GM18867 (cell line): ENCODE results near the gene TBX6.

Experiments
- ATAC-seq: cut with Tn5 transposase; IDR thresholded peaks from one replicate; pipeline ENCODE4 v1.9.1; 2021; ENCODE audit warnings: mild to moderate bottlenecking, moderate library complexity; ENCODE audit not compliant: unreplicated experiment

Gene TBX6

GRCh38 chr16:30114411-30114810 is 22.7 kb upstream of the TBX6 start:
- no peak for ATAC-seq

GRCh38 chr16:30113711-30114333 is 22.1 kb upstream of the TBX6 start:
- ATAC-seq = no peak

GRCh38 chr16:30113031-30113710 is 21.4 kb upstream of the TBX6 start, which contains the start of gene GDPD3:
GDPD3 (minus strand) TSS chr16:30113537; CDS start chr16:30113478, 59 bp downstream.
- no peak for ATAC-seq

- no peak for ATAC-seq
These were observed 20.7 kb upstream of the TBX6 start for GRCh38 chr16:30112197-30113030.

- ATAC-seq = no peak
These were observed 18.9 kb upstream of the TBX6 start for GRCh38 chr16:30110661-30111060.

- ATAC-seq = no peak
These were observed 16.5 kb upstream of the TBX6 start for GRCh38 chr16:30108059-30108850.

GRCh38 chr16:30104492-30104891 is 12.8 kb upstream of the TBX6 start:
- ATAC-seq = no peak

- no peak for ATAC-seq
These were observed 12.4 kb upstream of the TBX6 start for GRCh38 chr16:30104090-30104489.

- no peak for ATAC-seq
These were observed 5.3 kb upstream of the TBX6 start for GRCh38 chr16:30096862-30097563.

GRCh38 chr16:30096105-30096861 is 4.6 kb upstream of the TBX6 start, which contains the start of gene YPEL3:
YPEL3 (minus strand) TSS chr16:30096213; CDS start chr16:30095482, 731 bp downstream.
- ATAC-seq = peak; percentile 59

GRCh38 chr16:30095166-30096078 is 3.7 kb upstream of the TBX6 start:
- ATAC-seq = peak; percentile 1

- ATAC-seq = no peak
These were observed 2.9 kb upstream of the TBX6 start for GRCh38 chr16:30094541-30095165.

GRCh38 chr16:30092373-30093010 is 768 bp upstream of the TBX6 start:
- ATAC-seq = peak; percentile 39

- ATAC-seq = no peak
These were observed 953 bp downstream of the TBX6 start for GRCh38 chr16:30090610-30091331.

GRCh38 chr16:30088832-30089624 is 2.7 kb downstream of the TBX6 start:
- ATAC-seq = no peak

GRCh38 chr16:30088237-30088831 is 3.4 kb downstream of the TBX6 start:
- no peak for ATAC-seq
